Panc1 (cell line): Measurements from ENCODE around the gene SH2D3C. TPM values are rescaled to one million over a fixed set of nuclear protein-coding genes. Genes with fewer than 3 reads are reported as not detected.
A peak's percentile ranks its signal among the peaks of the same experiment; 100 is the strongest.

Source experiments
- ATAC-seq: fragments of 200-7000 bp; cut with Tn5 transposase; 2 replicates; pipeline ENCODE4 v1.9.1; 2020; ENCODE audit warnings: mild to moderate bottlenecking, moderate library complexity
- BruUV-seq: library from RNA; stranded (reverse); fragments of 400-500 nt; replicated peaks from 2 replicates; lab custom pipeline; 2021; lab: Mats Ljungman, UMichigan
- CTCF ChIA-PET: fragments of 300-600 bp; sonication (Branson Sonifier 250); formaldehyde crosslinking; loops from one replicate; lab custom pipeline; 2022; ENCODE audit warnings: antibody characterized with exemption; lab: Charles Lee
- POLR2A ChIA-PET: fragments of 300-600 bp; sonication (Branson Sonifier 250); formaldehyde crosslinking; loops from one replicate; lab custom pipeline; 2022; ENCODE audit warnings: antibody characterized with exemption; lab: Charles Lee
- DNase-seq: peaks from one replicate; pipeline ENCODE4 v3.0.0-alpha.2; 2010; ENCODE audit warnings: low read depth, low spot score
- H3K27ac ChIP-seq: 2 replicates; pipeline ENCODE4 v1.5.1; 2011; ENCODE audit warnings: mild to moderate bottlenecking, low read length, inconsistent platforms
- H3K27me3 ChIP-seq: fragments of 200-500 bp; sonication (Bioruptor generic); 2 replicates; pipeline ENCODE4 v1.6.0; 2014; ENCODE audit warnings: low read length, inconsistent platforms; ENCODE audit not compliant: control insufficient read depth, insufficient read depth
- H3K36me3 ChIP-seq: fragments of 200-500 bp; sonication (Bioruptor generic); 2 replicates; pipeline ENCODE4 v1.5.1; 2014; ENCODE audit warnings: inconsistent platforms, mild to moderate bottlenecking, low read length, moderate library complexity; ENCODE audit not compliant: control insufficient read depth, insufficient read depth
- H3K4me1 ChIP-seq: 2 replicates; pipeline ENCODE4 v1.5.1; 2011; ENCODE audit warnings: inconsistent platforms, mild to moderate bottlenecking, low read length, moderate library complexity; ENCODE audit not compliant: control insufficient read depth, insufficient read depth
- H3K4me3 ChIP-seq, 2 experiments: 2 replicates each; pipeline ENCODE4 v1.5.1; 2011 to 2012; ENCODE audit warnings: low read depth in 2 of 2, low read length in 2 of 2, mild to moderate bottlenecking in 2 of 2, inconsistent platforms in 1 of 2, moderate library complexity in 1 of 2
- H3K9me3 ChIP-seq: fragments of 200-500 bp; sonication (Bioruptor generic); 2 replicates; pipeline ENCODE4 v1.5.1; 2014; ENCODE audit warnings: low read depth, mild to moderate bottlenecking, inconsistent platforms, low read length, moderate library complexity; ENCODE audit not compliant: control insufficient read depth, insufficient read depth
- CTCF ChIP-seq: fragments of 450-650 bp; IDR thresholded peaks from 2 replicates; pipeline ENCODE4 v1.5.1; 2017; ENCODE audit warnings: mild to moderate bottlenecking
- POLR2AphosphoS5 ChIP-seq: IDR thresholded peaks from 2 replicates; pipeline ENCODE4 v1.6.1; 2012; ENCODE audit warnings: mild to moderate bottlenecking, low read depth, low read length, moderate library complexity
- SIN3A ChIP-seq: IDR thresholded peaks from 2 replicates; pipeline ENCODE4 v1.6.1; 2012; ENCODE audit warnings: low read depth, mild to moderate bottlenecking, low read length, moderate library complexity, borderline replicate concordance; ENCODE audit not compliant: insufficient read depth
- TCF7L2 ChIP-seq: IDR thresholded peaks from 2 replicates; pipeline ENCODE4 v1.6.1; 2011; ENCODE audit warnings: mild to moderate bottlenecking, low read depth, low read length, inconsistent platforms
- in situ Hi-C: cut with HindIII; loops from 2 replicates; pipeline ENCODE4 v1.10.0; 2016; ENCODE audit warnings: low sequenced_read_pairs, low pct_unique_long_range_greater_than_20kb
- intact Hi-C: fragments of 100-400 bp; cut with micrococcal nuclease; formaldehyde crosslinking; loops from one replicate; pipeline ENCODE4 v1.10.0; 2022; ENCODE audit not compliant: unreplicated experiment
- total RNA-seq: library from RNA; stranded (reverse); gene quantifications from one replicate; pipeline ENCODE4 v1.2.1, GENCODE V29; 2021; ENCODE audit not compliant: unreplicated experiment
- TF ChIP-seq, protein P1 (sequence below), 2 experiments: IDR thresholded peaks; 2 replicates each; pipeline ENCODE4 v1.6.1; 2011 to 2012; ENCODE audit warnings: low read depth in 2 of 2, control low read depth in 1 of 2, low read length in 1 of 2, mild to moderate bottlenecking in 1 of 2, moderate library complexity in 1 of 2; ENCODE audit not compliant: insufficient read depth in 1 of 2

Gene SH2D3C
- total RNA-seq, 1 experiment from 2014 or later = 0.49 TPM

DNA sequence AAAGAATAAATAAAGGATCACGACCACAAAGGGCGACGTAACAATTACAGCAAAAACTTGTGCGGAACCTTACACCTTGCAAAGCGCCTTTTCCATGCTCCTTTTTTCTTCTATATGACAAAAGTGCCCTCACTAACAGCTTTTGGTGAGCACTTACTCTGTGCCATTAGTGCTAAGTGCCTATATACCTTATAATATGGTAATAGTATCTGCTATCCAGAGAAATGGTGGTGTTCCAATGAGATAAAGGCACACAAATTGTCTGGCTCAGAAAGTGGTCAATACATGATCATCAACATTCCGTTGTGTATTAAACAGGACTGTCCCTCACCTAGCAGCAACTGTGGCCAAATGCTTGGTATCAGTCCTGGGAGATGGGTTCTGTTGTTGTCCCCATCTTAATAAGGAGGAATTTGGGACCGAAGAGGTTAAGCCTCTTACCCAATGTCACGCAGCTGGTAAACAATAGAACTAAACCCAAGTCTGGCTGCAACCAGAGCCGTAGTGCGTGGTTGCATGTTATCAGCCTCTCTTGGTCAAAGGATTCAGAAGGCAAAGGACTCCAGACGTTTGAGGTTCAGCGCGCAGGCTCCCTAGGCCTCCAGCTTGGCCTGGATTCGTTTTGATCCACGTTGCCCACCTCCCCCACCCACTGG lies 42.8 kb downstream of the SH2D3C start:
- intact Hi-C loops = loop anchor here (2.0 to 10.0 kb wide), 2 partner anchors 49 to 151 kb away; no protein-coding TSS in a partner anchor
- ATAC-seq (no peak), DNase-seq (no peak)
- H3K4me1 ChIP-seq = no peaks in the 10 kb centered on the region
- TF ChIP-seq POLR2AphosphoS5 (no peak), CTCF (no peak), TCF7L2 (no peak), SIN3A (no peak)
- TF ChIP-seq, protein P1, sequence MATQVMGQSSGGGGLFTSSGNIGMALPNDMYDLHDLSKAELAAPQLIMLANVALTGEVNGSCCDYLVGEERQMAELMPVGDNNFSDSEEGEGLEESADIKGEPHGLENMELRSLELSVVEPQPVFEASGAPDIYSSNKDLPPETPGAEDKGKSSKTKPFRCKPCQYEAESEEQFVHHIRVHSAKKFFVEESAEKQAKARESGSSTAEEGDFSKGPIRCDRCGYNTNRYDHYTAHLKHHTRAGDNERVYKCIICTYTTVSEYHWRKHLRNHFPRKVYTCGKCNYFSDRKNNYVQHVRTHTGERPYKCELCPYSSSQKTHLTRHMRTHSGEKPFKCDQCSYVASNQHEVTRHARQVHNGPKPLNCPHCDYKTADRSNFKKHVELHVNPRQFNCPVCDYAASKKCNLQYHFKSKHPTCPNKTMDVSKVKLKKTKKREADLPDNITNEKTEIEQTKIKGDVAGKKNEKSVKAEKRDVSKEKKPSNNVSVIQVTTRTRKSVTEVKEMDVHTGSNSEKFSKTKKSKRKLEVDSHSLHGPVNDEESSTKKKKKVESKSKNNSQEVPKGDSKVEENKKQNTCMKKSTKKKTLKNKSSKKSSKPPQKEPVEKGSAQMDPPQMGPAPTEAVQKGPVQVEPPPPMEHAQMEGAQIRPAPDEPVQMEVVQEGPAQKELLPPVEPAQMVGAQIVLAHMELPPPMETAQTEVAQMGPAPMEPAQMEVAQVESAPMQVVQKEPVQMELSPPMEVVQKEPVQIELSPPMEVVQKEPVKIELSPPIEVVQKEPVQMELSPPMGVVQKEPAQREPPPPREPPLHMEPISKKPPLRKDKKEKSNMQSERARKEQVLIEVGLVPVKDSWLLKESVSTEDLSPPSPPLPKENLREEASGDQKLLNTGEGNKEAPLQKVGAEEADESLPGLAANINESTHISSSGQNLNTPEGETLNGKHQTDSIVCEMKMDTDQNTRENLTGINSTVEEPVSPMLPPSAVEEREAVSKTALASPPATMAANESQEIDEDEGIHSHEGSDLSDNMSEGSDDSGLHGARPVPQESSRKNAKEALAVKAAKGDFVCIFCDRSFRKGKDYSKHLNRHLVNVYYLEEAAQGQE (IDR thresholded peaks at IDR 0.05; ENCODE audit: insufficient read depth in 1 of 2, low read depth in 2 of 2, low read length in 1 of 2) = no peak
- ChIA-PET CTCF (interaction anchor here (0.7 to 1.4 kb wide), 4 partner anchors 19 to 184 kb away, joined by 3 to 14 read pairs (median 4); no protein-coding TSS in a partner anchor), POLR2A (interaction anchor here (0.7 kb wide), 1 partner anchor 10 kb away, joined by 3 read pairs; no protein-coding TSS in a partner anchor)
- BruUV-seq = no TSS peak
- no peaks in the 10 kb centered on the region for H3K9me3 ChIP-seq
- no peaks in the 10 kb centered on the region for H3K27me3 ChIP-seq
- H3K4me3 ChIP-seq = peak overlapping the region in 1 of 2 experiments; percentile 63; a peak in 1 of 4 replicates
- in situ Hi-C loops = no loop called here
- H3K36me3 ChIP-seq = no peaks in the 10 kb centered on the region
- H3K27ac ChIP-seq = no peak overlapping the region

DNA sequence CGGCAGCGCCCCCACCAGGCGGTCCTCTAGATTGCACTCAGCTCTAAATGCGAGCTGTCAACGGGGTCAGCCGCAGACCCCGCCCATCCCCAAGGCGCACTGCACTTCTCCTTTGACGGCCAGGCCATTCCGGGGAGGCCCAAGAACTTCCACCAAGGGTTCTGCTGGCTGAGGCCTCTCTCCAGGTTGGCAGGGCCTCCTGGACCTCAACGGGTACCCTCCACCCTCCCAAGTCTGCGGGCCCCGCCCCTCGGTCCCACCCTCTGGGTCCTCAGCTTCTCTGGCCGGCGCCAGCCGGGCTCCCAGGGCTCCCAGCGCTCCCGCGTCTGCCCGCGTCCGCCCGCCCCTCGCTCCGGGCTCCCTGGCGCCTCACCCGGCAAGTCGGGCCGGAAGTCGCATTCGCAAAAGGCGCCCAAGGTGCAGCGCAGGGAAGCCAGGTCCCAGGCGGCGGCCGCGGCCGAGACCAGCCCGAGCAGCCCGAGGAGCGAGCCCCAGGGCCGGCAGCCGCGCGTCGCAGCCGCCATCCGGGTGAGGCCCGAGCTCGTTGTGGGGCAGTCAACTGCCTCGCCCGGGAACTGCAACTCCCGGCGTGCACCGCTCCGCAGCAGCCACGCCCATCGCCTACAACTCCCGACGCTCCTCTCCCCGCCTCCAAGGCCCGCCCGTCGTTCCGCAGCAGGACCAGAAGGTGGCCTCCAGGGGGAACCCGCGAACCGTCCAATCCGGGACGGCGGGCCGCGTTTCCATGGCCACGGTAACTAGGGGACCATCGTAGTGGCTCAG lies 43.5 kb downstream of the SH2D3C start, which contains the start of gene TOR2A:
Gene TOR2A (minus strand): TSS at position 548 of the 783 bp plus-strand sequence. CDS start 24 bp downstream, at position 524.
- ChIA-PET POLR2A (interaction anchor here (0.6 to 0.7 kb wide), 2 partner anchors 11 to 68 kb away, joined by 3 read pairs; no protein-coding TSS in a partner anchor), CTCF (interaction anchor here (0.6 to 1.4 kb wide), 10 partner anchors 10 to 185 kb away, joined by 3 to 14 read pairs (median 3); no protein-coding TSS in a partner anchor)
- Histone ChIP-seq H3K27ac (peak within 1 kb of the TSS; percentile 44), H3K9me3 (no peaks in the 10 kb centered on the region), H3K27me3 (no peaks in the 10 kb centered on the region), H3K4me3 (peak within 1 kb of the TSS; percentile 63 to 65), H3K4me1 (no peaks in the 10 kb centered on the region), H3K36me3 (no peaks in the 10 kb centered on the region)
- BruUV-seq = no TSS peak
- intact Hi-C loops = loop anchor here (2.0 to 10.0 kb wide), 2 partner anchors 50 to 150 kb away; no protein-coding TSS in a partner anchor
- DNase-seq (peak; percentile 70), ATAC-seq (peak; percentile 98)
- TF ChIP-seq SIN3A = 0 out of 2 replicates have a peak, but pooled peaks have one; percentile 48
- TF ChIP-seq TCF7L2 = no peak
- TF ChIP-seq CTCF = peak; percentile 81
- TF ChIP-seq, protein P1 (IDR thresholded peaks at IDR 0.05; ENCODE audit: insufficient read depth in 1 of 2, low read depth in 2 of 2, low read length in 1 of 2) = no peak
- peak; percentile 54 for TF ChIP-seq POLR2AphosphoS5
- in situ Hi-C loops = no loop called here
